GM21423 (cell line): ENCODE results near the gene FRMPD4.

ENCODE experiments used
- ATAC-seq: cut with Tn5 transposase; IDR thresholded peaks from one replicate; pipeline ENCODE4 v1.9.1; 2021; ENCODE audit warnings: mild to moderate bottlenecking, moderate library complexity; ENCODE audit not compliant: unreplicated experiment

FRMPD4 gene

DNA sequence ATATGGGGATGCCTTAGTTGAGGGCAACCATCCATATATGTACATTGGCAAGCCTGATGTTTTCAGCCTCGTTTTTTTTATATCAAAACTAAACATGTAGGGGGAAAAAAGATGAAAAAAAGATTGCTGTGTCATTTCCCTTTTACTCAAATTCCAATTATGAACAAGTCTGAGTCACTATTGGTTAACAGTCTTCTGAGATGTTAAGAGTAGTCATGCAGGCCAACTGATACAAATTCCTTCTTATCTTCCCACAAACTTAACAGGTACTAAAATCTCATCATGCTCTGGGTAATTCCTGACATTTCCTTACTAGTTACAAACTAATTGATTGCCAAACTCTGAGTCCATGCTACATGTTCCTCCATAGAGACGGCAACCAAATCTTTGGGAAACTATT, 222.1 kb downstream of the FRMPD4 start:
- ATAC-seq = no peak

DNA sequence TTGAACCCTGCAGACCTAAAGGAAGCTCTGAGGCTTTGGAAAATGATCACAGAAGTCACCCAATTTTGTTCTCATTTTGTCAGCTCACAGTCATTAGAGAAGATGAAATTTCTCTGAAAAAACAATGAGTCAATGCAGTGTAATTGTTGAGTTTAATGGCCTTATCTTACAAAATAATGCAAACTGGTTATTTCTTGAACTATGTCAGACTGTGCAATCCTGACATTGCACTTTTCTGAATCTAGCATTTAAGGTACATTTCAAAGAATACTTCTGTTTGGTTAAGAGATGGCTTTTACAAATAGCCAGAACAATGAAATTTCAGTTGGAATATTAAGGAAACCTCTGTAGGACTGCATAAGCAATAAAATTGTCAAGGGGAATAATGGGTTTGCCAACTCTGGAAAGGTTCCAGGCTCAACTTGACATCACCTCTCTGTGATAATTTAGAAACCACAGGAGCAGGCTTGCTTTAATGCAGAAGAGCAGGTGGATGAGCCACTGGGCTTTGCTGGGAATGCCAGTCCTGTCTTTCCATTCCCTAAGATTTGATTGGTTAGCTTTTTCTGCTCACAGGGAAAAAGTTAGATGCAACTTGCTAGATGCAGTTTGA, 222.8 kb downstream of the FRMPD4 start:
- ATAC-seq = no peak

DNA sequence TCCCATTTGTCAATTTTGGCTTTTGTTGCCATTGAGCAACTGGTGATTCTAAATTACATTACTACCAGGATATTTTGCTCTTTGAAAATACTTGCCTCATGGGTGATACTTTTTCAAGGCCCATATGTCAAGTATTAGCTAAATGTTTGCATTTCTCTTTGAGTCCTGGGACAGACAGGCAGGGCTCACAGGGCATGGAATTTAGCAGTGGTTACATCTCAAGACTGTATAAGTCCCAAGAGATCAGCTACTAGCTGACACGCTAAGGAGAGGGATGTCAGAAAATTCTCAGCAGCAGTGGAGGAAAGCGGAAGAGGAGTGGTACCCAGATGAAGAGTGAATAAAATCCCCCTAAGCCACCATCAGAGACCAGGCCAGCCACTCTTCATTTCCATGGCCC, 224.9 kb downstream of the FRMPD4 start:
- no peak for ATAC-seq

DNA sequence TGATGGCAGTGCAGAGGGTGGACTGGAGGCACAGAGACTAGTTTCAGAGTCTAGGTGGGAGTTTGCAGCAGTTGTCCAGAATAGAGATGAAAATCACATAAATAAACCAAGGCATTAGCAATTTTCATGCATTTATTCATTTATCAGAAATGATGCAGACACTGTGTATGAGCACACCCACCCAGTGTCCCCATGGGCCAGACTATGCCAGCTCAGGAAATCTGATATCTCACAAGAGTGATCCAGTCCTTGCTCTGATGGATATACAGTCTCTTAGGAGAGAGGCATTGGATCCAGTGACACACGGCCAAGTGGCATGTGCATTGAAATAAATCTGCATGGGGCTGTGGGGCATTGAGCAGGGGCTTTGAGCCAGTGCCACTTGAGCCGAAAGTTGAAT, 228.2 kb downstream of the FRMPD4 start:
- ATAC-seq = no peak

DNA sequence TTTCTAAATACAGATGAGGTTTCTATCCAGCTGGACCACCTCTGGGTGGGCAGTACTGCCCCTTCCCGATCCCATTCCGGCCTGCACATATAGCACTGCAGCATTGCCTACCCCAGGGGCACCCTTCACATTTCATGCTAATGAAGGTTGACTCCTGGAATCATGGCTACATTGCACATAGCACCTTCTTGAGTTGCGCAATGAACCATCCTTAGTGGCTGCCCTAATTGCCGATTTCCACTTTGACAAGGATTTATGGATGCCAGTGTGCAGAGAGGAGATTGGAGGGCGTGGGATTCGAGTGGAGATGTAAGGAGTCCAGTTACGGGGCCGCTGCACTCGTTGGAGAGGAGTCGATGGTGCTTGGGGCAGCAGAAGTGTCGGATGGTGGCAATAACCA, 229.0 kb downstream of the FRMPD4 start:
- no peak for ATAC-seq

DNA sequence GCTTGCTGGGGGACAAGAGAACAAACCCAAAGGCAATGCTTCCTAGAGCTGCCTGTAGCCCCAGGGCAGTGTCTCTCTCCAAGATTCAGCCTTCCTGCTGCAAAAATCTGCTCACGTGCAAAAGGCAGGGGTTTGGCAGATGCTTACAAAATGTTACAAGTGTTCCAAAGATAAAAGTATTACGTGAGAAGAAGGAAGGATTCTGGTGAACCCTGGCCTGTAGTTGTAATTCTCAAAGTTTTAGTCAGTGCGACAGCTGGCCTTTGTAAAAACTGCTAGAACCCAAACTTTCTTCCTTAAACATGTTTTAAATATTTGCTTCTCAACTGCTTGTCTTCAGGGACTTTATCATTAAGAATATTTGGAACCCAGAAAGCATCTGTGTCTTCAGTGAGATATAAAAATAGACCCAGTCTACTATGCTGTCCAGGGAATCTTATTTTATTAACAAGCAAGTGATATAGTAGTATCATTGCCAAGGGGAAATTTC, 232.3 kb downstream of the FRMPD4 start:
- no peak for ATAC-seq

DNA sequence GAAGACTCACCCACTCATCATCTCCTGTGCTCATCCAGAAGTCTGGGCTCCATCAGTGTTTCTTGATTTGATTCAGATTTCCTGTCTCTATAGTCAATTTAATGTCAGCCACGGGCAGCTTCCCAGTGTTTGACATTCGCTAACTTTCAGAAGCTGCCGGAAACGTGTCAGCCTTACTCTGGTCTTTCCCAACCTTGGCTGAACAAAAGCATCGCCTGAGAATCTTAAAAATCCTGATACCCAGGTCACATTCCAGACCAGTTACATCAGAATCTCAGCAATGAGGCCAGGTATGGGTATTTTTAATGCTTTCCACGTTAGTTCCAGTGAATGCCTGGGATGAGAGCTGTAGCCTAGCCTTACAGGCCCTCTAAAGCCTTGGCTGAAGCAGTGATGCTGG, 233.8 kb downstream of the FRMPD4 start:
- no peak for ATAC-seq

DNA sequence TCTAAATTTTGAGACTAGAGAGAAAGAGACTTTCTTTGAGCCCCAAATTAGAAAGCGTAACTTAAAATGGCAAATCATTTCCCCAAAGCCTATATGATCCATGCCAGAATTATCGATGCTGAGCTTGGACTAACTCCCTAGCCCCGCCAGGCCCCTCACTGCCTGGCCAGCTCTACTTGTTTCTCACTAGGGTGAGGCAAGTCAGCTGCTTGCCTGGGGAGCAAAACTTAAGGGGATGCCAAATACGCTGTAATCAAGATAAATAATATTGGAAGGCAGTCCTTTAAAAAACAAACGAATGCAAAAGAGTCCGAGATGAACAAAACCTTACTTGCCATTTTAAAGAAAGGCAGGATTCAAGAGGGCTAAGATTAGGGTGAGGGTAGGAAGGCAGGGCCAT, 236.0 kb downstream of the FRMPD4 start:
- no peak for ATAC-seq

DNA sequence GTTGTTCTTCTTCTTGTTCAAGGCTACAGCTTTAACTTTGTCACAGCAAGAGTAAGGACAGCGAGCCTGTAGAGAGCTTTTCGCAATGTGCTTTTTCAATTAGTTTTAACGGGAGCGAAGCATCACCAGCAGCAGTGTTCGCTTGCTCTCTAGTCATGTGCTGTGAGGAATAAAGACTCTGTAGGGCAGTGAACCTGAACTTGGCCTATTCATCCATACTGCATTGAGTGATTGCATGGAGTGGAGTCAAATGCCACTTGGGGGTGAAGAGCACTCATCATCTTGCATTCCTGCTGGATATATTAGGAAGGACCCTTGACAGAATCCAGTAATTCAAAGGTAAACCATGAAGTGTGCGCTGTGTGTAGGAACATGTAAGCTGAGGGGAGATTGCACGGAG, 240.0 kb downstream of the FRMPD4 start:
- ATAC-seq = no peak

DNA sequence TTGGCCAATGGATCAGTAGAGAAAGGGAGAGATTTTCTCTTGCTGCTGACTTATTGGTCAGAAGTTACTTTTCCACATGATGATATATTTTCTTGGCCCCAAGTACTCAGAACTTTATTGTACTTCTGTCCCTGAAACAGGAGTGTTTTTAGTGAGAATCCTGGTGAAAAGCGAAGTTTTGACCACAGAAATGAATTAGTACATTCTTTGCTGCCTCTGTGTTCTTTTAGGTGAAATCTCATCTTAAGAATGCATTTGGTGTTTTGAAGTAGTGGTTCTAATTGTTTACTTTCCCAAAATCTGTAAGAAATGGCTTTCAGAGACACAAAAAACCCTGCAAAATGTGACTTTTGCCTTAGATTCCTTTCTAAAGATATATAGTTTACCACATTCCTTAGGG, 240.4 kb downstream of the FRMPD4 start:
- ATAC-seq = no peak

DNA sequence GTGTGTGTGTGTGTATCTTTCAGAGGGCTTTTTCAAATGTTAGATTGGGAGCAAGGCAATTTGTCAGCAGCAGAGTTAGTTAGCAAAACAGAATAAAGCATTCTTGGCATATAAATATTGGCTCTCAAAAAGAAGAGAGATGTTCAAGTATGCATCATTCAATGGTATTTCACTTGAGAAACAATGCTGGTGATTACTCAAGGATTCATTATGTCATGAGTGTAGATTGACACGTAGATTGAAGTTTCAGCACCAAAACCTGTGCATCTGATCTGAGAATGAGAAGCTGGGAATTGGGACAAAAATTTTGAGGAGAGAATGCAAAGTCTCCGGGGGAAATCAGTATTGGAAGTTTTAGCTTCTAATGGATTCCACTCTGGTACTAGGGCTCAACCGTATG, 241.4 kb downstream of the FRMPD4 start:
- ATAC-seq = no peak

DNA sequence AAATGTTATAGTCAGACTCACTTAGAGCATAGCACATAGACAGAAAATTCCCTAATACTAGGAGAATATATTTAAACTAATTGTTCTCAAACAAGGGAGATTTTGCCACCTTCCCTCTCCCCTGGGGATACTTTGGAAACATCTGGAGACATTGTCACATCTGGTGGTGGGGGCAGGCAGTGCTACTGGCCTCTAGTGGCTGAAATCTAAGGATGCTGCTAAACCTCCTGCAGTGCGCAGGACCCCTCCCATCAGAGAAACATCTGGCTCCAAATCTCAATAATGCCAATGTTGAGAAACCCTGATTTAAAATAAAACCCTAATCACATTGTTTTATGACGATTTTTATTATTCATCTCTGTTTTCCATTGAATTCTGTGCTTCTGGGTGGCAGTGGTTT, 244.9 kb downstream of the FRMPD4 start:
- ATAC-seq = no peak

DNA sequence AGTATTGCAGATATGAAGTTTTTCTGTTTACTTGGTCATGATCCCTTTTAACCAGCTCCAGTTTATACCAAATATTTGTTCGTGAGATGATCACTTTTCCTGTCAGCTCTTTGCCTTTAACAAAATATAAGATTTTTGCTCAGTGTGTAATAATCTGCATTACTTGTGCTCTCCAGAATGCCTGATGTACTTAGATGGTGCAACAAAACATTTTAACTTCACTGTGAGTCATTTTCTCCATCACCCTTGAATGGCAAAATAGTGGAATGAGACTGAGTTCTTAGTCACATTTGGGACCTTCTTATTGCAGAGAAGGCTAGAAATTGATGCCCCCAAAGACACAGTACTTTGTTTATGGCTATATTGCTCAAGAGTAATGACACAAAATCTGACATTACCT, 252.0 kb downstream of the FRMPD4 start:
- no peak for ATAC-seq

DNA sequence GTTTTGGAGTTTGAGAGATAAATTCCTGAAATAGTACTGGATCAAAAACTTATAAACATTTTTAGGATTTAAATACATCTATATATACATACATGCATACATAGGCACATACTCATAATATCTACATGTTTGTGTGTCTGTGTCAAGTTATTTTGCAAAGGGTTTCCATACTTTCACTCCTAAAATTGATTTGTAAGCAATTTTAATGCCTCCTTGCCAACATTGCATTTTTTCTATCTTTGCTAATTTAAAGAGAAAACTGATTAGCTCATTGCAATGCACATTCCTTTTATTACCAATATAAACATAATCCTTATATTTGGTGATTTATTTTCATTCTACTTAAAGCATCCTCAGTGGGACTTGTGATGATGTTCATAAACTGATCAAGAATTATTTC, 258.3 kb downstream of the FRMPD4 start:
- no peak for ATAC-seq

DNA sequence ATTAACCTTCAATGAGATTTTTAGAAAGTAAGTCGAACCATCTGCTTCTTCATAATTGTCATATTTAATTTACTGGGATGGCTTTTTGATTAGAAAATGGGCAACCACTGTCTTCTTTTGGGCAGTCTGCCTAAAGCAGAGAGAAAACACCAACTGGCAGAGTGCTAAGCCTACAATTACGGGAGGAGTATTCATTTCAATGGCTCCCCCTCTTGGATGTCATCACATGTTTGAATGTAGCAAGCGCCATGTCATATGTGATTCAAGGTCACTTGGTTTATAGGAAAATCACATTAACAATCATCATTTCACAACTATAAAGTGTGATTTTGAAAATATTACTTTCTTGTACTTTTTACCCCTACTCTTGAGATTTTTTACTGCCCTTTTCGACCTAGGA, 261.9 kb downstream of the FRMPD4 start:
- ATAC-seq = no peak

DNA sequence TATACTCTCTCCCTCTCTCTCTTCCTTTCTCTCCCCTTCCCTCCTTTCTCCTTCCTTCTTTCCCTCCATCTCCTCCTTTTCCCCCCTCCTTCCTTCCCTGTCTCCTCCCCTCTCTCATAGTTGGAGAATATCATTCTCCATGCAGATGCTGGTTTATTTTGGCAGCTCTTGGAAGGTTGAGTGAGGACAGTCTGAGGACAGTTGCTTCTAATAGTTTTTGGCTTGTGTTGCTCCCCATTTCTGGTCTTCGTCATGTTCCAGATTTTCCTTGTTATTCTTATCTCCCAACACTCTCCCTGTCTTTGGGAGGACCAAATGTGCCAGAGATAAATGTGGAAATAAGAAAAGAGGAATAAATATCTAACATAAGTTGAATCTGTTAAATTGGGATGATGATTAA, 263.0 kb downstream of the FRMPD4 start:
- ATAC-seq = no peak

DNA sequence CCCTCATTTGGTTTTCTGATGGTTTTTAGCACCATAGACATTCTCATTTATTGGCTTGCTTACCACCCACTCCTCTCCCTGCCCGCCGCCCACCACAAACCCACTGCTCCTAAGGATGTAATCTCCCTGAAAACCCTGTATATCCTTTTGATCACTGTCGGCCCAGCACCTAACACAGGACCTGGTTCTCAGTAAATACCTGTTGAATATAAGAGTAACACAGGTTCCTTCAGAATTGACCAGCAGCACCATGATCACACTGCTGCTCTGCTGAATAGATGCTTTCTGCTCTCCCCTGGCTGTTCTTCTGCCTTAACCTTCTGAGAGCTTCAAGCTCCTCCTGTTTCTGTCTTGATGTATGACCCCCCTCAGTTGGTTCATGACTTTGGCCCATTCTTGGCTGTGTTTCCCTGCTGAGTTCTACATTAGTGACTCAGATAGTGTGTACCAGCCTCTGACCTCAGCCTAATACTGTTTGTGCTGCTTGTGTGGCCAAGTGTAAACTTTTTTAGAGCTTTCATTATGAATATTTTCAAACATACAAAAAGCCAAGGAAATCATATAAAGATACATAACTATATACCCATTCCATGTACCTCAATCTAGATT, 265.3 kb downstream of the FRMPD4 start:
- no peak for ATAC-seq

DNA sequence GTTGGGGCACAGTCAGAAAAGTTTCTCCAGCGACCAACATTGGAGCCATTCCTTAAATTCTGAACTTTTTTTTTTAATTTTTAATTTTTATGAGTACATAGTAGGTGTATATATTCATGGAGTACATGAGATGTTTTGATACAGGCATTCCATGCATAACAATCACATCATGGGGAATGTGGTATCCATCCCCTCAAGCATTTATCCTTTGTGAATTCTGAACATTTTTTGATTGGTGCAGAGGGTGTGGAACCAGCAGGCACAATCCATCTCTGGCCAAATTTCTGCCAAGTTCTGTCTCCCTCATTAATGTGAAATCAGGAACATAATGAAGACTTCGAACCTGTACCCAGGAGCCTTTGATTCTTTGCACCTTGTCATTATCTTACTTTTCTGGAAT, 267.0 kb downstream of the FRMPD4 start:
- no peak for ATAC-seq

DNA sequence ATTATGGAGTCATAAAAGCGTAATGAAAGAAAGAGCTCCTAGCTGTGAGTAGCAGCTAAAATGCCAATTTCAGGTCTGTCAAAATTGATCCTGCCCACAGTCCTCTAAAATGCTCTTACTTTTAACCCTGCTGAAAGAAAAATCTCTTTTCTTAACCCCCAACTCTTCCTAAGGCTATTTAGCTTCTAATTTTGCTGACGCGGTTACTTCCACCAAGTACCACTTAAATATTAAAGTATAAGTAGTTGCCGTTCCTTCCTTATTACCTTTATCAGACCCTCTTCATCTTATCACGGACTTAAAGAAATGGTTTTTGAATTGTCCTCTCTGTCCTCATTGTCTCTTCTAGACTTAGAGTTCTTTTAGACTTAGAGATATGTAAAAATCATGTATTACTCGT, 272.2 kb downstream of the FRMPD4 start:
- ATAC-seq = no peak

DNA sequence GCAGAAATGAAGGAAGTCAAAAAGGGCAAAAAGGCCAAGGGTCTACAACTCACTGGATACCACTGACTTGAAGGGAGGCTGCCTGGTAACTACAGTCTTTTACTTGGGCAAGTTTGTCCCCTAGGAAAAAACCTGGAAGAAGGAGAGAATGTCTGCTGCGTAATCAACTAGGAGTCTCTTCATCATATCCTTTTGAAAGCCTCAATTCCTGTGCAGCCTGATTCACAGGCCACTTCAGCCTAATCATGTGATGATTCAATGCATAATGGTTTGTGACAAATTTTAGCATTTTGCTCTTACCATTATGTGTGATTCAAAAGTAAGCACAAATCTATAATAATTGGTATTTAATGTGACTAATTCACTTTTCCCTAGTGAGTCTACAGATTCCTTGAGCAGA, 273.6 kb downstream of the FRMPD4 start:
- ATAC-seq = no peak

DNA sequence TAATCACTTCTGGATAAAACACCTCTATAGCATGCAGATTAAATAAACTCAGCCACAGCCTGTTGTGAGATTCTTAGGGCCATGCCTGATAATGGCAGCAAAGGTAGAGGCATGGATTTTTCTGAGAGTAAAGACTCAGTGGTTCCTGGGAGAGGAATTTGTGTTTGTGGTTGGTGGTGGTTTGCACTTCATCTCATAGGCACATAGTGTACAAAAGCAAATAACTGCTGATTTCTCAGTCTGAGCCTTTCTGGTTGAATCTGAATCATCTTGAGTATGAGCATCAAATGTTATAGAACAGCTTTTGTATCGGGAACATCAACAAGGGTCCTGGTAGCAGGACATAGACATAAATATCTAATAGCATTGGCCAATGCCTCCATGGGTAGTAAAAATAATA, 274.3 kb downstream of the FRMPD4 start:
- ATAC-seq = no peak

DNA sequence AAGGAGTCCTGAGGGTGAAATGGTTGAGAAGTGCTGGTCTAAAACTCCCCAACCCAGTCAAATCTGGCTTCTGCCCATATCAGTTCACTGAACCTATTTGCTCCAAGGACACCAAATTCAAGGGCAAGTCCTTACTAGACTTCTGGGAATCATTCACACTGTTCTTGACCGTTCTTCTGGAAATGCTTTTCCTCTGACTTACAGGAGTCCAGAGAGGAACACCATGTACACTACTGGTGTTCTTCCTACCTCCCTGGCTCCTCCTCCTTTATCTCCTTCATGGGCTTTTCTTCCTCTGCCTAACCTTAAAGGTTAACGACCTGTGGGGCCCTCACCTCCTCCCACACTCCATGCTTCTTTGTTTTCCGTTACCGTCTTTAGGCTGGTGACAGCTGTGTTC, 281.3 kb downstream of the FRMPD4 start:
- ATAC-seq = no peak

DNA sequence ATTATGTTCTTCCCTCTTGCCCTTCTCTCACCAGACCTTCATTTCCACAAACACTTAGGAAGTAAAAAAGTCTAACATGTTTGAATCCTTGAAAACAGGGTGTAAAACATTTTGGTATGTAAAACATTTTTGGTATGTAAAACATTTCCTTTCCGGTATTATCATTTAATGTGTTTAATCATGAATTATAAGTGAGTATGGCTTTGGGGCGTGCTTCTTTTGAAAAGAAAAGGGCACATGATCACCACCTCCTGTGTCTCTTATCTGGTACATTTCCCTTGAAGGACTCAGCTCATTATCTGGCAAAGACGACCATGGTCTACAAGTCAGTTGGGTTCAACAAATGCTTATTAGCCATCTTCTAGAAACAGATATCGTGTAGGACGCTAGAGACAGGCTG, 283.6 kb downstream of the FRMPD4 start:
- ATAC-seq = no peak
